ENCODE results near the gene NDUFAF7. TPM values are rescaled to one million over a fixed set of nuclear protein-coding genes. Genes with fewer than 3 reads are reported as not detected.
A peak's percentile ranks its signal among the peaks of the same experiment; 100 is the strongest.
"Not testable (repeated sequence)": the region's sequence is repeated elsewhere in the genome, so short reads cannot be mapped to it uniquely, and the experiment has no call there.

The NDUFAF7 gene
- total RNA-seq (2014; rRNA removed; shearing (Covaris generic)) = 11.5 and 11.6 TPM in 2 replicates

GRCh38 chr2:37231241-37232130, at the start of gene NDUFAF7, which contains the start of gene CEBPZ:
NDUFAF7 (plus strand) TSS chr2:37231658; CDS start chr2:37231706, 48 bp downstream.
CEBPZ (minus strand) TSS chr2:37231596; CDS start chr2:37231567, 29 bp downstream.
- peak; percentile 93 for DNase-seq (ENCODE audit: low spot score)

GRCh38 chr2:37181726-37182684, 49.5 kb upstream of the NDUFAF7 start:
- peak; percentile 26 for DNase-seq (ENCODE audit: low spot score)

- DNase-seq (ENCODE audit: low spot score) = no peak
Measured at GRCh38 chr2:37188570-37188969, 42.9 kb upstream of the NDUFAF7 start, which contains the start of gene SULT6B1. SULT6B1 (minus strand) TSS chr2:37188670; CDS start chr2:37188640, 30 bp downstream.

GRCh38 chr2:37189452-37190153, 41.9 kb upstream of the NDUFAF7 start:
- peak; percentile 79 for DNase-seq (ENCODE audit: low spot score)

- no peak for DNase-seq (ENCODE audit: low spot score)
Measured at GRCh38 chr2:37190290-37190689, 41.2 kb upstream of the NDUFAF7 start.

GRCh38 chr2:37191253-37191652, 40.2 kb upstream of the NDUFAF7 start:
- DNase-seq (ENCODE audit: low spot score) = no peak

GRCh38 chr2:37191747-37192146, 39.7 kb upstream of the NDUFAF7 start:
- DNase-seq (ENCODE audit: low spot score) = no peak

- DNase-seq (ENCODE audit: low spot score) = no peak
Measured at GRCh38 chr2:37192551-37192950, 38.9 kb upstream of the NDUFAF7 start.

- DNase-seq (ENCODE audit: low spot score) = not testable (repeated sequence)
Measured at GRCh38 chr2:37195862-37196319, 35.6 kb upstream of the NDUFAF7 start.

- peak; percentile 92 for DNase-seq (ENCODE audit: low spot score)
Measured at GRCh38 chr2:37196320-37197195, 34.9 kb upstream of the NDUFAF7 start, which contains the start of gene CEBPZOS. CEBPZOS (plus strand) TSS chr2:37196496; CDS start chr2:37199705, 3,209 bp downstream.

- DNase-seq (ENCODE audit: low spot score) = no peak
Measured at GRCh38 chr2:37198681-37199065, 32.8 kb upstream of the NDUFAF7 start.

- DNase-seq (ENCODE audit: low spot score) = no peak
Measured at GRCh38 chr2:37201208-37201607, 30.2 kb upstream of the NDUFAF7 start.

- DNase-seq (ENCODE audit: low spot score) = no peak
Measured at GRCh38 chr2:37201766-37202165, 29.7 kb upstream of the NDUFAF7 start.

GRCh38 chr2:37203708-37204107, 27.8 kb upstream of the NDUFAF7 start:
- no peak for DNase-seq (ENCODE audit: low spot score)

- not testable (repeated sequence) for DNase-seq (ENCODE audit: low spot score)
Measured at GRCh38 chr2:37205071-37205661, 26.3 kb upstream of the NDUFAF7 start.

GRCh38 chr2:37205689-37206341, 25.6 kb upstream of the NDUFAF7 start:
- DNase-seq (ENCODE audit: low spot score) = no peak

- not testable (repeated sequence) for DNase-seq (ENCODE audit: low spot score)
Measured at GRCh38 chr2:37206760-37207159, 24.7 kb upstream of the NDUFAF7 start.

GRCh38 chr2:37211212-37211611, 20.2 kb upstream of the NDUFAF7 start:
- no peak for DNase-seq (ENCODE audit: low spot score)

- DNase-seq (ENCODE audit: low spot score) = no peak
Measured at GRCh38 chr2:37211939-37212338, 19.5 kb upstream of the NDUFAF7 start.
